Right lobe of liver (tissue), 6 donors: ENCODE measurements around the gene CWC27. TPM values are rescaled to one million over a fixed set of nuclear protein-coding genes. Genes with fewer than 3 reads are reported as not detected.

Experiments
- ATAC-seq, 4 donors: fragments of 200-7000 bp; cut with Tn5 transposase; one replicate each; pipeline ENCODE4 v1.9.1; 2020; ENCODE audit warnings: mild to moderate bottlenecking in 4 of 4, moderate library complexity in 4 of 4
- DNase-seq, 3 donors: peaks; one replicate each; pipeline ENCODE4 v3.0.0-alpha.2; 2020
- H3K27ac ChIP-seq, 3 donors: fragments of 200-600 bp; one replicate each; pipeline ENCODE4 v1.8.0; 2022
- H3K27me3 ChIP-seq, 2 donors: fragments of 200-600 bp; one replicate each; pipeline ENCODE4 v1.8.0; 2022
- H3K36me3 ChIP-seq, 4 donors: fragments of 200-600 bp; sonication (generic) in 1 of 4; one replicate each; pipeline versions ENCODE4 v1.5.1 to v1.8.0; 2017 to 2022; ENCODE audit warnings: control low read depth in 1 of 4
- H3K4me1 ChIP-seq, 4 donors: fragments of 200-600 bp; sonication (generic) in 1 of 4; one replicate each; pipeline versions ENCODE4 v1.5.1 to v1.8.0; 2017 to 2022; ENCODE audit warnings: control low read depth in 1 of 4
- H3K4me3 ChIP-seq, 3 donors: fragments of 200-600 bp; one replicate each; pipeline ENCODE4 v1.8.0; 2022
- H3K9me3 ChIP-seq, 4 donors: fragments of 200-600 bp; sonication (generic) in 1 of 4; one replicate each; pipeline versions ENCODE4 v1.5.1 to v1.8.0; 2017 to 2022; ENCODE audit warnings: control low read depth in 1 of 4
- POLR2A ChIP-seq: fragments of 450-650 bp; IDR thresholded peaks from one replicate; pipeline ENCODE4 v1.6.1; 2017; ENCODE audit warnings: antibody characterized with exemption, mild to moderate bottlenecking
- WGBS: methylation state at CpG from one replicate; pipeline ENCODE4 v1.1.6; 2018; ENCODE audit warnings: low coverage, low lambda C conversion rate; ENCODE audit not compliant: insufficient coverage; ENCODE audit errors: missing lambda C conversion rate; 5-methylcytosine and 5-hydroxymethylcytosine counted together
- intact Hi-C, 2 donors: fragments of 100-400 bp; cut with DNase I; formaldehyde crosslinking; loops; one replicate each; pipeline versions ENCODE4 v1.11.2 to v1.14.1; 2022
- total RNA-seq, 6 experiments: library from RNA; depleted of rRNA in 2 of 6; stranded (reverse); fragments of >200 nt in 2 of 6; fragmentation: NEBNext Ultra II Directional in 3 of 6; extraction: Animal tissue kit (Norgen Biotek cat#: 25700) in 3 of 6; gene quantifications; one replicate each; pipeline versions ENCODE4 v1.1.0 to v1.2.4, GENCODE V29; 2016 to 2023
- TF ChIP-seq, protein P1 (sequence below), 4 donors: fragments of 200-600 bp in 3 of 4; fragments of 450-650 bp in 1 of 4; IDR thresholded peaks; one replicate each; pipeline versions ENCODE4 v1.5.1 to v1.8.0; 2016 to 2022; ENCODE audit warnings: antibody characterized with exemption in 4 of 4, mild to moderate bottlenecking in 2 of 4
- donor health status: DM: no; HTN: yes; CAD: no.
- donor health status: DM: no; HTN: no; CAD: no.
- donor health status: DM: no; HTN: no; CAD: no.
- donor health status: DM: no; HTN: yes; CAD: no.
- donor health status: DM: no; HTN: yes; CAD: no.

The CWC27 gene
- total RNA-seq, 6 experiments from 2014 or later, result 5.8 to 7.3 (median 6.8) TPM

DNA sequence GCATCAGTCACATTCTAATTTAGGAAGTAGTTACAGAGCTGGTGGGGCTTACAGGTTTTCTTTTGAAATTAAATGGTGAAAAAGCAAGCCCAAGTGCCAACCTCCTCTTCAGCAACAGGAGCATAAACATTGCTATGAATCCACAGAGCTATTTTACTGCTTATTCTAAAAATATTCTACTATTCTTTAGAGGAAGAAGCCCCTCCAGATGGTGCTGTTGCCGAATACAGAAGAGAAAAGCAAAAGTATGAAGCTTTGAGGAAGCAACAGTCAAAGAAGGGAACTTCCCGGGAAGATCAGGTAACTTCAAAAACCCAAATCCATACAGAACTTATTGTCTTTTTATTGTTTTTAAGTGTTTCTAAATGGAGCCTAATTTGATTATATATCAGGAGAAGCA lies 202.8 kb downstream of the CWC27 start:
- no peaks in the 10 kb centered on the region for H3K36me3 ChIP-seq
- WGBS, result 42% methylated on average over 2 of the region's 2 CpGs
- no peaks in the 10 kb centered on the region for H3K27me3 ChIP-seq
- no peaks in the 10 kb centered on the region for H3K4me1 ChIP-seq
- no peak overlapping the region for H3K4me3 ChIP-seq
- intact Hi-C loops, result no loop called here
- no peak overlapping the region for H3K27ac ChIP-seq
- H3K9me3 ChIP-seq, result no peaks in the 10 kb centered on the region
- DNase-seq (no peak), ATAC-seq (no peak)
- TF ChIP-seq, protein P1, sequence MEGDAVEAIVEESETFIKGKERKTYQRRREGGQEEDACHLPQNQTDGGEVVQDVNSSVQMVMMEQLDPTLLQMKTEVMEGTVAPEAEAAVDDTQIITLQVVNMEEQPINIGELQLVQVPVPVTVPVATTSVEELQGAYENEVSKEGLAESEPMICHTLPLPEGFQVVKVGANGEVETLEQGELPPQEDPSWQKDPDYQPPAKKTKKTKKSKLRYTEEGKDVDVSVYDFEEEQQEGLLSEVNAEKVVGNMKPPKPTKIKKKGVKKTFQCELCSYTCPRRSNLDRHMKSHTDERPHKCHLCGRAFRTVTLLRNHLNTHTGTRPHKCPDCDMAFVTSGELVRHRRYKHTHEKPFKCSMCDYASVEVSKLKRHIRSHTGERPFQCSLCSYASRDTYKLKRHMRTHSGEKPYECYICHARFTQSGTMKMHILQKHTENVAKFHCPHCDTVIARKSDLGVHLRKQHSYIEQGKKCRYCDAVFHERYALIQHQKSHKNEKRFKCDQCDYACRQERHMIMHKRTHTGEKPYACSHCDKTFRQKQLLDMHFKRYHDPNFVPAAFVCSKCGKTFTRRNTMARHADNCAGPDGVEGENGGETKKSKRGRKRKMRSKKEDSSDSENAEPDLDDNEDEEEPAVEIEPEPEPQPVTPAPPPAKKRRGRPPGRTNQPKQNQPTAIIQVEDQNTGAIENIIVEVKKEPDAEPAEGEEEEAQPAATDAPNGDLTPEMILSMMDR (IDR thresholded peaks at IDR 0.05), result no peak
- no peak for TF ChIP-seq POLR2A

DNA sequence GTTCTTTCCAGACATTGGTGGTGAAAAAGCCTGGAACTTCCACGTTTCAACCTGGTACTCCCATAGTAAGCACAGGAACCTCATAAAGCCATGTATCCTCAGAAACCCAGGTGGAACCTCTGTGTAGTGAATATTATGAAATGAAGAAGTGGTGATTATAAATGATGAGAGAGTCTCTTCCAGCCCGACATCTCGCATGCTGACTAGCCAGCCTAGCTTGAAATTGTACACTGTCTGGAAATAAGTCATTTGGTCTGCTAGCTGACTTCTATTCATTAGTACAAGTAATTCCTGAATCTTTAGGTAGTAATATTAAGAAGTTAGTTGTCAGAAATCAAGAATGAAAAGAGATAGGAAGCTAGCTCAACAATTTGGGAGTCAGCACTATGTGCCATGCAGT lies 203.3 kb downstream of the CWC27 start:
- WGBS, result 85% methylated on average over 3 of the region's 3 CpGs

DNA sequence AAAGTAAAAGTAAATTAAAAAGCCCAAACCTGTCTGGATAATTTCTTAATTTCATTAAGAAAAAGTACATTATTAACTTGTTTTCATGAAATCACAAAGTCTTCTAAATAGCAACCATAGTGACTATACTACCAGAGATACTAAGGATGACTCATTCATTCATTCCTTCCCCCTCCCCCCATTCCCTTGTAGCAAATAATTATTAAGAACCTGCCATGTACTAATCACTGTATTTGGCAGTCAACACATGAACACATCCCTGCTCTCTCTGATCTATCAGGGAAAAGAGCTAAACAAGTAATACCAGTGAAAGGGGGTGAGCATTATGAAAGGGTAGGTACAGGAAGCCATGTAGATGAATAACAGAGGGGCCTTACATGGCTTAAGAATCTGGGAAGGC lies 203.9 kb downstream of the CWC27 start:
- no peaks in the 10 kb centered on the region for H3K27me3 ChIP-seq
- no peaks in the 10 kb centered on the region for H3K4me1 ChIP-seq
- ATAC-seq, result no peak
- no peak for DNase-seq
- intact Hi-C loops, result no loop called here
- no peak overlapping the region for H3K4me3 ChIP-seq
- no peaks in the 10 kb centered on the region for H3K36me3 ChIP-seq
- no peak overlapping the region for H3K27ac ChIP-seq
- TF ChIP-seq, protein P1 (IDR thresholded peaks at IDR 0.05), result no peak
- no peak for TF ChIP-seq POLR2A
- no peaks in the 10 kb centered on the region for H3K9me3 ChIP-seq

More for the DNA sequence above, 203.3 kb downstream of the CWC27 start:
- DNase-seq (no peak), ATAC-seq (no peak)
- TF ChIP-seq, protein P1 (IDR thresholded peaks at IDR 0.05), result no peak
- no peak for TF ChIP-seq POLR2A
- Histone ChIP-seq H3K9me3 (no peaks in the 10 kb centered on the region), H3K4me1 (no peaks in the 10 kb centered on the region), H3K27me3 (no peaks in the 10 kb centered on the region), H3K36me3 (no peaks in the 10 kb centered on the region), H3K27ac (no peak overlapping the region), H3K4me3 (no peak overlapping the region)
- intact Hi-C loops, result no loop called here

DNA sequence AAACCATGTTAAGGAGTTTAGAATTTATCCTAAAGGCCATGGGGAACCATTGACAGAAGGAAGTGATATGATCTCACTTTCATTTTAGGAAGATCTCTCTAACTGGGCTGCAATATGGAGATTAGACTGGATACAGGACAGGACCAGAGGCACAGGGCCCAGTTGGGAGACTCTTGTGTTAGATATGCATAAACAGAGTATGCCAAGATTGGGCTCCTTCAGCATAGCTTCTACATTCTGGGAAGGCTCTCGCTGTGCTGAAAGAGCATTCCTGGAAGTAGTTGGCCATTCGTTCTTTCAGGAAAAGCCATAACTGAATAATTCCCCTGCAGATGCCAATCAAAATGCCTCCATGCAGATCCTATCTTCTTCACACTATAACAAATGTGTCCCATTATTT lies 204.5 kb downstream of the CWC27 start:
- TF ChIP-seq, protein P1 (IDR thresholded peaks at IDR 0.05), result no peak
- TF ChIP-seq POLR2A, result no peak
- Histone ChIP-seq H3K4me3 (no peak overlapping the region), H3K27me3 (no peaks in the 10 kb centered on the region), H3K9me3 (no peaks in the 10 kb centered on the region), H3K27ac (no peak overlapping the region), H3K4me1 (no peaks in the 10 kb centered on the region), H3K36me3 (no peaks in the 10 kb centered on the region)
- whole genome bisulfite sequencing, result 40% methylated on average over 1 of the region's 2 CpGs
- no peak for DNase-seq
- no peak for ATAC-seq
- intact Hi-C loops, result no loop called here

DNA sequence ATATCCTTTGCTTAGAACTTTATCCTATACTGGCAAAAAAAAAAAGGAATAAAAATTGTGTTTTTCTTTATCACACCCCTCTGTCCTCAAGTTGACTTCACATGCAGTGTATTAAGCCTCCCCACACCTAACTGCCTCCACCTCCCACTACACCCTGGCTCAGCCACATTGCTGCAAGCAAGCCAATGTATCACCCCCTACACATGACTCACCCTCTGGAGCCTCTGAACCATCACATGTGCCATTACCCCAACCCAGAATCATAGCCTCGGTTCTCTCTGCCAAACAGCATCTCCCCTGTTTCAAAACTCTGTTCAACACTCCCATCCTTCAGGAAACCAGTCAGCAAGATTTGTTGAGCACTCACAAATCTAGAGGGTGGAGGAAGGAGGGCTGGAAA lies 209.0 kb downstream of the CWC27 start:
- no peak overlapping the region for H3K4me3 ChIP-seq
- no peaks in the 10 kb centered on the region for H3K9me3 ChIP-seq
- H3K36me3 ChIP-seq, result no peaks in the 10 kb centered on the region
- intact Hi-C loops, result no loop called here
- TF ChIP-seq POLR2A, result no peak
- TF ChIP-seq, protein P1 (IDR thresholded peaks at IDR 0.05), result no peak
- DNase-seq, result no peak
- no peak for ATAC-seq
- H3K27ac ChIP-seq, result no peak overlapping the region
- 60% methylated on average over 1 of the region's 1 CpG for WGBS
- H3K4me1 ChIP-seq, result no peaks in the 10 kb centered on the region
- H3K27me3 ChIP-seq, result no peaks in the 10 kb centered on the region
